ENCODE measurements around the gene ATP6V0D1. TPM values are rescaled to one million over a fixed set of nuclear protein-coding genes. Genes with fewer than 3 reads are reported as not detected.

ATP6V0D1 gene
- total RNA-seq, 1 experiment from 2014 or later: 43.0 TPM

DNA sequence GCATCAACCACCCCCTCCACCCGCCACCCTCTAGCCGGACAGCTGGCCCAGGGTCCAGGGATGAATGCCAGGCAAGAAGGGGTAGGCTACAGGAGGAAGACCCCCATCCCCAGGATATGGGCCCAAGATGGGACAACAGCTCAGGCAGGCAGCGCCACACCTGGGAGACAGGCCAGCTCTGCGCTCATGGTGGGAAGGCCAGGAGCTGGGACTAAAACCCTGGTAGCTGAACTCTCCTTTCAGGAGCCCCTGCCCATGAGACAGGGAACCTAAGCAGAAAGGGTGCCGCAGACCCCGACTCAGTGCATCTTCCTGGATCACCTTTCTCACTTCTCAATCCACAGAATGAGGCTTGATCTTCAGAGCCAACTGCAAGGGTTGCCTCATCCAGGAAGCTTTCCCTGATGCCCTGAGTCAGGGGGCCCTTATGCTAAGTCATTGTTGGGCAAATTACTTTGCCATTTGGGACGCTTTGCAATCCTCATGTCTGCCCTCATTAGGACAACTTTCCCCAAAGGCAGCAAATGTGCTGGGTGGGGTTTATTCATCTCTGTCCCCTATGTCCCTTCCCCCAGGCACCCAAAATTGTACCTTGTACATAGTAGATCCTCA, 73.7 kb downstream of the ATP6V0D1 start:
- Histone ChIP-seq H2BK5ac (ENCODE audit: insufficient read length, low read length) (no peak overlapping the region), H2BK20ac (ENCODE audit: low read depth, low read length, poor library complexity, severe bottlenecking) (no peak overlapping the region), H4K8ac (replicated peaks; ENCODE audit: insufficient read length, low read depth, low read length) (no peak overlapping the region), H3K23ac (ENCODE audit: insufficient read length, low read depth, low read length) (no peak overlapping the region), H3K14ac (ENCODE audit: insufficient read depth, low read length) (no peak overlapping the region), H3K18ac (ENCODE audit: insufficient read length, low read depth, low read length) (no peak overlapping the region), H3K79me1 (ENCODE audit: insufficient read depth, low read depth, low read length, poor library complexity, severe bottlenecking) (no peaks in the 10 kb centered on the region), H3K79me2 (ENCODE audit: insufficient read depth, low read length) (no peaks in the 10 kb centered on the region), H3K4me1 (ENCODE audit: insufficient read depth, low read length) (peaks cover 8% of the 10 kb centered on the region; the same call in 1 of the 2 replicates), H2BK120ac (ENCODE audit: low read depth, low read length, poor library complexity, severe bottlenecking) (no peak overlapping the region), H4K5ac (ENCODE audit: insufficient read length, low read depth, low read length) (no peak overlapping the region), H3K9ac (ENCODE audit: extremely low read depth, insufficient read length, low read length) (no peak overlapping the region), H4K20me1 (ENCODE audit: control insufficient read depth, insufficient read depth, insufficient read length) (no peaks in the 10 kb centered on the region), H3K56ac (ENCODE audit: insufficient read length, low read depth, low read length) (no peak overlapping the region), H2AK5ac (ENCODE audit: insufficient read length, low read length) (no peak overlapping the region), H3K27ac (ENCODE audit: insufficient read length, low read depth, low read length) (no peak overlapping the region), H3K4me2 (ENCODE audit: insufficient read depth, insufficient read length, low read length) (no peak overlapping the region), H2BK15ac (ENCODE audit: low read depth, low read length) (no peak overlapping the region), H3K27me3 (ENCODE audit: insufficient read depth, low read length) (no peaks in the 10 kb centered on the region), H2AFZ (ENCODE audit: low read length) (no peak overlapping the region), H2BK12ac (ENCODE audit: insufficient read length, low read depth, low read length) (no peak overlapping the region), H3K4ac (ENCODE audit: low read depth, low read length) (no peak overlapping the region), H3T11ph (ENCODE audit: low read length) (no peak overlapping the region), H3K9me3 (ENCODE audit: control insufficient read depth, low read depth, low read length) (no peaks in the 10 kb centered on the region), H4K91ac (ENCODE audit: insufficient read length, low read depth, low read length) (no peak overlapping the region), H3K23me2 (ENCODE audit: insufficient read length, low read depth, low read length, poor library complexity, severe bottlenecking) (no peaks in the 10 kb centered on the region)
- H3K27me3 Mint-ChIP-seq (ENCODE audit: low read depth): peaks cover 15% of the 10 kb centered on the region
- H3K9me3 Mint-ChIP-seq: no peaks in the 10 kb centered on the region
- H3K27ac Mint-ChIP-seq: no peak overlapping the region
- no peak overlapping the region for H3K4me3 Mint-ChIP-seq
- WGBS (ENCODE audit: extremely low coverage, insufficient read length, low lambda C conversion rate): no CpG with 5 or more reads among the region's 7 CpGs
- H3K36me3 Mint-ChIP-seq (ENCODE audit: insufficient read depth in 1 of 3, low read depth in 3 of 3): peaks cover 0 to 2% (median 0%) of the 10 kb centered on the region in 3 experiments; a peak in 1 of 7 replicates
- TF ChIP-seq, protein P1, sequence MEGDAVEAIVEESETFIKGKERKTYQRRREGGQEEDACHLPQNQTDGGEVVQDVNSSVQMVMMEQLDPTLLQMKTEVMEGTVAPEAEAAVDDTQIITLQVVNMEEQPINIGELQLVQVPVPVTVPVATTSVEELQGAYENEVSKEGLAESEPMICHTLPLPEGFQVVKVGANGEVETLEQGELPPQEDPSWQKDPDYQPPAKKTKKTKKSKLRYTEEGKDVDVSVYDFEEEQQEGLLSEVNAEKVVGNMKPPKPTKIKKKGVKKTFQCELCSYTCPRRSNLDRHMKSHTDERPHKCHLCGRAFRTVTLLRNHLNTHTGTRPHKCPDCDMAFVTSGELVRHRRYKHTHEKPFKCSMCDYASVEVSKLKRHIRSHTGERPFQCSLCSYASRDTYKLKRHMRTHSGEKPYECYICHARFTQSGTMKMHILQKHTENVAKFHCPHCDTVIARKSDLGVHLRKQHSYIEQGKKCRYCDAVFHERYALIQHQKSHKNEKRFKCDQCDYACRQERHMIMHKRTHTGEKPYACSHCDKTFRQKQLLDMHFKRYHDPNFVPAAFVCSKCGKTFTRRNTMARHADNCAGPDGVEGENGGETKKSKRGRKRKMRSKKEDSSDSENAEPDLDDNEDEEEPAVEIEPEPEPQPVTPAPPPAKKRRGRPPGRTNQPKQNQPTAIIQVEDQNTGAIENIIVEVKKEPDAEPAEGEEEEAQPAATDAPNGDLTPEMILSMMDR (conservative IDR thresholded peaks at IDR 0.05): no peak
- DNase-seq: no peak
- peaks cover 42 to 44% of the 10 kb centered on the region in 2 experiments for H3K4me1 Mint-ChIP-seq

Measured in H9 (cell line).